ENCODE data around the gene PYGL. TPM values are rescaled to one million over a fixed set of nuclear protein-coding genes. Genes with fewer than 3 reads are reported as not detected.

The PYGL gene
- total RNA-seq = 92.5 and 108 TPM in 2 replicates

GRCh38 chr14:50943943-50944646, at the start of gene PYGL:
Gene PYGL, minus strand, starts transcription at chr14:50944483. Its CDS starts 80 bp downstream, at chr14:50944403.

GRCh38 chr14:50871914-50872732, 72.2 kb downstream of the PYGL start, which contains the start of gene ABHD12B:
Gene ABHD12B, plus strand, starts transcription at chr14:50872053. Its CDS starts 122 bp downstream, at chr14:50872175.

Other genes with a start within 250 kb of the PYGL start
- 34.5 and 49.1 TPM in 2 replicates for gene NIN, start 113.3 kb downstream of the PYGL start, total RNA-seq
- not detected in 2 replicates for gene ABHD12B, start 72.4 kb downstream of the PYGL start, total RNA-seq
- 0.59 and 2.6 TPM in 2 replicates for gene TRIM9, start 150.6 kb upstream of the PYGL start, total RNA-seq

Data from subcutaneous preadipocyte (primary cell).